B cell (primary cell): ENCODE results near the gene NCOA7. TPM values are rescaled to one million over a fixed set of nuclear protein-coding genes. Genes with fewer than 3 reads are reported as not detected.

Experiments
- ATAC-seq: fragments of 200-7000 bp; cut with Tn5 transposase; one replicate; pipeline ENCODE4 v1.10.0; 2021; ENCODE audit warnings: low read depth, mild to moderate bottlenecking, moderate number of reproducible peaks, moderate library complexity
- CTCF ChIA-PET: fragments of 350-600 bp; sonication (Branson Sonifier 250); formaldehyde crosslinking; loops from one replicate; lab custom pipeline; 2021; ENCODE audit warnings: antibody characterized with exemption, inconsistent platforms; lab: Charles Lee
- POLR2A ChIA-PET: fragments of 350-600 bp; sonication (Branson Sonifier 250); formaldehyde crosslinking; loops from one replicate; lab custom pipeline; 2021; ENCODE audit warnings: antibody characterized with exemption; lab: Charles Lee
- DNase-seq: peaks from one replicate; pipeline ENCODE4 v3.0.0; 2013
- H2AFZ ChIP-seq: 2 replicates; pipeline ENCODE4 v1.6.1; 2012; ENCODE audit warnings: mild to moderate bottlenecking, low read depth, low read length; ENCODE audit not compliant: insufficient read depth, poor library complexity, severe bottlenecking
- H3K27ac ChIP-seq, 2 donors: 1 replicate in 1 of 2; 2 replicates in 1 of 2; pipeline ENCODE4 v1.5.1; 2012 to 2013; ENCODE audit warnings: low read length in 2 of 2, mild to moderate bottlenecking in 2 of 2, moderate library complexity in 1 of 2
- H3K27me3 ChIP-seq, 4 experiments: fragments of 200-600 bp in 1 of 4; sonication (generic) in 1 of 4; replicated peaks in 1 of 4; 1 replicate in 2 of 4; 2 replicates in 2 of 4; pipeline versions ENCODE4 v1.6.1 to v1.7.0; 2013 to 2016; ENCODE audit warnings: low read length in 3 of 4, mild to moderate bottlenecking in 2 of 4, mixed read lengths in 1 of 4, moderate library complexity in 1 of 4; ENCODE audit not compliant: insufficient read depth in 4 of 4, control insufficient read depth in 3 of 4; ENCODE audit errors: control extremely low read depth in 1 of 4
- H3K36me3 ChIP-seq, 2 experiments: replicated peaks in 1 of 2; 1 replicate in 1 of 2; 2 replicates in 1 of 2; pipeline versions ENCODE4 v1.6.1 to v1.7.1; 2013; ENCODE audit warnings: low read length in 1 of 2; ENCODE audit not compliant: insufficient read depth in 2 of 2, control insufficient read depth in 1 of 2; ENCODE audit errors: control extremely low read depth in 1 of 2, extremely low read depth in 1 of 2
- H3K4me1 ChIP-seq, 2 donors: fragments of 200-600 bp in 1 of 2; sonication (generic) in 1 of 2; 1 replicate in 1 of 2; 2 replicates in 1 of 2; pipeline versions ENCODE4 v1.5.1 to v1.6.1; 2013 to 2017; ENCODE audit warnings: low read length in 2 of 2; ENCODE audit not compliant: control insufficient read depth in 2 of 2, insufficient read depth in 2 of 2
- H3K4me2 ChIP-seq: replicated peaks from 2 replicates; pipeline ENCODE3; 2012; ENCODE audit warnings: mild to moderate bottlenecking, low read depth, low read length; ENCODE audit not compliant: poor library complexity, severe bottlenecking
- H3K4me3 ChIP-seq, 5 experiments: fragments of 200-600 bp in 1 of 5; sonication (generic) in 1 of 5; 1 replicate in 3 of 5; 2 replicates in 2 of 5; pipeline versions ENCODE4 v1.5.1 to v1.7.0; 2011 to 2016; ENCODE audit warnings: low read length in 4 of 5, mild to moderate bottlenecking in 4 of 5, low read depth in 2 of 5, control low read depth in 1 of 5, moderate library complexity in 1 of 5; ENCODE audit not compliant: insufficient read depth in 1 of 5; ENCODE audit errors: control extremely low read depth in 1 of 5, extremely low read depth in 1 of 5
- H3K79me2 ChIP-seq: fragments of 200-600 bp; sonication (generic); one replicate; pipeline ENCODE4 v1.6.0; 2016; ENCODE audit warnings: low read length; ENCODE audit not compliant: control insufficient read depth, insufficient read depth
- H3K9ac ChIP-seq: fragments of 200-600 bp; sonication (generic); 2 replicates; pipeline ENCODE4 v1.6.1; 2017; ENCODE audit warnings: mild to moderate bottlenecking, low read length, moderate library complexity
- H3K9me3 ChIP-seq, 3 donors: one replicate each; pipeline versions ENCODE4 v1.6.1 to v1.7.1; 2013; ENCODE audit warnings: low read length in 2 of 3; ENCODE audit not compliant: control insufficient read depth in 2 of 3, insufficient read depth in 1 of 3; ENCODE audit errors: control extremely low read depth in 1 of 3
- H4K20me1 ChIP-seq: 2 replicates; pipeline ENCODE4 v1.6.0; 2012; ENCODE audit warnings: mild to moderate bottlenecking, low read length; ENCODE audit not compliant: insufficient read depth, control insufficient read depth, poor library complexity, severe bottlenecking
- H3K27ac Mint-ChIP-seq: one replicate; pipeline ENCODE4 v1.8.0; 2021; ENCODE audit warnings: mixed read lengths
- H3K27me3 Mint-ChIP-seq: one replicate; pipeline ENCODE4 v1.8.0; 2021; ENCODE audit warnings: mixed read lengths
- H3K4me1 Mint-ChIP-seq: one replicate; pipeline ENCODE4 v1.8.0; 2021; ENCODE audit warnings: mixed read lengths
- H3K4me3 Mint-ChIP-seq: one replicate; pipeline ENCODE4 v1.8.0; 2021; ENCODE audit warnings: mixed read lengths
- H3K9me3 Mint-ChIP-seq: one replicate; pipeline ENCODE4 v1.8.0; 2022; ENCODE audit warnings: mixed read lengths; ENCODE audit not compliant: insufficient read depth
- EZH2 ChIP-seq: IDR thresholded peaks from 2 replicates; pipeline ENCODE4 v1.6.1; 2012; ENCODE audit warnings: borderline replicate concordance, low read depth, mild to moderate bottlenecking, moderate library complexity, low read length; ENCODE audit not compliant: insufficient read depth, poor library complexity, severe bottlenecking
- whole genome bisulfite sequencing: methylation state at CpG from one replicate; pipeline ENCODE4 v1.1.5; 2013; ENCODE audit warnings: missing lambda C conversion rate; ENCODE audit not compliant: insufficient coverage; 5-methylcytosine and 5-hydroxymethylcytosine counted together
- intact Hi-C: fragments of 100-400 bp; cut with micrococcal nuclease; formaldehyde crosslinking; loops from one replicate; pipeline ENCODE4 v1.10.0; 2022
- polyA plus RNA-seq: library from polyadenylated mRNA; depleted of rRNA; stranded (reverse); fragments of >200 nt; gene quantifications from 2 replicates; pipeline ENCODE4 v1.2.3, GENCODE V29; 2012
- total RNA-seq, 2 donors: library from RNA; stranded (reverse); fragments of 120-200 nt in 1 of 2; gene quantifications; 1 replicate in 1 of 2; 2 replicates in 1 of 2; pipeline versions ENCODE4 v1.2.3 to v1.2.4, GENCODE V29; 2013 to 2022
- TF ChIP-seq, protein P1 (sequence below): fragments of 200-600 bp; IDR thresholded peaks from one replicate; pipeline ENCODE4 v1.8.0; 2022; ENCODE audit warnings: antibody characterized with exemption, mild to moderate bottlenecking

NCOA7 gene
- total and polyA plus RNA-seq, 2 donors (not counting 1 experiment from before 2014, with no cell fraction given): 10.9 to 27.4 TPM

- DNase-seq: no peak
- ATAC-seq: no peak
- H3K9ac ChIP-seq: no peak overlapping the region
Measured at GRCh38 chr6:125821825-125822281, 31.1 kb downstream of the NCOA7 start.

GRCh38 chr6:125823180-125823579 is 32.4 kb downstream of the NCOA7 start:
- Mint-ChIP-seq H3K9me3 (no peaks in the 10 kb centered on the region), H3K4me1 (peaks cover 13% of the 10 kb centered on the region), H3K27me3 (no peaks in the 10 kb centered on the region), H3K4me3 (no peak overlapping the region), H3K27ac (no peak overlapping the region)
- no peak overlapping the region for H2AFZ ChIP-seq
- no CpG with 5 or more reads among the region's 2 CpGs for WGBS
- H3K4me1 ChIP-seq: no peaks in the 10 kb centered on the region
- intact Hi-C loops: no loop called here
- no peak for TF ChIP-seq EZH2
- TF ChIP-seq, protein P1, sequence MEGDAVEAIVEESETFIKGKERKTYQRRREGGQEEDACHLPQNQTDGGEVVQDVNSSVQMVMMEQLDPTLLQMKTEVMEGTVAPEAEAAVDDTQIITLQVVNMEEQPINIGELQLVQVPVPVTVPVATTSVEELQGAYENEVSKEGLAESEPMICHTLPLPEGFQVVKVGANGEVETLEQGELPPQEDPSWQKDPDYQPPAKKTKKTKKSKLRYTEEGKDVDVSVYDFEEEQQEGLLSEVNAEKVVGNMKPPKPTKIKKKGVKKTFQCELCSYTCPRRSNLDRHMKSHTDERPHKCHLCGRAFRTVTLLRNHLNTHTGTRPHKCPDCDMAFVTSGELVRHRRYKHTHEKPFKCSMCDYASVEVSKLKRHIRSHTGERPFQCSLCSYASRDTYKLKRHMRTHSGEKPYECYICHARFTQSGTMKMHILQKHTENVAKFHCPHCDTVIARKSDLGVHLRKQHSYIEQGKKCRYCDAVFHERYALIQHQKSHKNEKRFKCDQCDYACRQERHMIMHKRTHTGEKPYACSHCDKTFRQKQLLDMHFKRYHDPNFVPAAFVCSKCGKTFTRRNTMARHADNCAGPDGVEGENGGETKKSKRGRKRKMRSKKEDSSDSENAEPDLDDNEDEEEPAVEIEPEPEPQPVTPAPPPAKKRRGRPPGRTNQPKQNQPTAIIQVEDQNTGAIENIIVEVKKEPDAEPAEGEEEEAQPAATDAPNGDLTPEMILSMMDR: no peak
- no peak for ATAC-seq
- H3K9ac ChIP-seq: no peak overlapping the region
- H3K79me2 ChIP-seq: peaks cover 42% of the 10 kb centered on the region
- ChIA-PET CTCF (no interaction called here), POLR2A (no interaction called here)
- no peak overlapping the region for H3K27ac ChIP-seq
- DNase-seq: no peak
- H3K36me3 ChIP-seq: no peaks in the 10 kb centered on the region
- no peak overlapping the region for H3K4me2 ChIP-seq
- H3K27me3 ChIP-seq: no peaks in the 10 kb centered on the region
- H3K4me3 ChIP-seq: no peak overlapping the region
- H3K9me3 ChIP-seq: no peaks in the 10 kb centered on the region
- H4K20me1 ChIP-seq: no peaks in the 10 kb centered on the region

More at GRCh38 chr6:125821825-125822281, 31.1 kb downstream of the NCOA7 start:
- no peak overlapping the region for H3K4me3 ChIP-seq
- Mint-ChIP-seq H3K4me3 (no peak overlapping the region), H3K27me3 (no peaks in the 10 kb centered on the region), H3K4me1 (peaks cover 13% of the 10 kb centered on the region), H3K27ac (no peak overlapping the region), H3K9me3 (no peaks in the 10 kb centered on the region)
- H3K4me2 ChIP-seq: no peak overlapping the region
- CTCF ChIA-PET: no interaction called here
- no peaks in the 10 kb centered on the region for H3K9me3 ChIP-seq
- POLR2A ChIA-PET: no interaction called here
- no peak overlapping the region for H2AFZ ChIP-seq
- H3K4me1 ChIP-seq: no peaks in the 10 kb centered on the region
- H4K20me1 ChIP-seq: no peaks in the 10 kb centered on the region
- TF ChIP-seq, protein P1: no peak
- TF ChIP-seq EZH2: no peak
- intact Hi-C loops: no loop called here
- H3K36me3 ChIP-seq: peaks cover 0 to under 1% of the 10 kb centered on the region in 2 experiments
- no peaks in the 10 kb centered on the region for H3K27me3 ChIP-seq
- H3K79me2 ChIP-seq: peaks cover 55% of the 10 kb centered on the region
- no peak overlapping the region for H3K27ac ChIP-seq
- WGBS: 38% methylated on average over 1 of the region's 3 CpGs
